GM18951 (cell line): ENCODE data around the gene S1PR4.
"Not testable (repeated sequence)": the region's sequence is repeated elsewhere in the genome, so short reads cannot be mapped to it uniquely, and the experiment has no call there.

Source experiments
- POLR2A ChIP-seq: IDR thresholded peaks from 4 replicates; pipeline ENCODE4 v1.6.1; 2011; ENCODE audit warnings: mild to moderate bottlenecking; ENCODE audit not compliant: insufficient read length, insufficient read depth; ENCODE audit errors: extremely low read depth
- in situ Hi-C: fragments of 300-500 bp; cut with MboI; formaldehyde crosslinking; loops from one replicate; pipeline ENCODE4 v1.12.0; 2022; ENCODE audit warnings: low sequenced_read_pairs, mixed read lengths, inconsistent platforms; ENCODE audit not compliant: unreplicated experiment

S1PR4 gene

GRCh38 chr19:3190921-3191805 is 12.6 kb downstream of the S1PR4 start:
- in situ Hi-C loops, result no loop called here
- TF ChIP-seq POLR2A, result no peak

- in situ Hi-C loops, result not testable (repeated sequence)
Measured at GRCh38 chr19:3191806-3192104, 13.2 kb downstream of the S1PR4 start.

GRCh38 chr19:3192228-3192635 is 13.7 kb downstream of the S1PR4 start:
- TF ChIP-seq POLR2A, result no peak

GRCh38 chr19:3192684-3193083 is 14.1 kb downstream of the S1PR4 start:
- in situ Hi-C loops, result no loop called here

More at GRCh38 chr19:3192228-3192635, 13.7 kb downstream of the S1PR4 start:
- in situ Hi-C loops, result no loop called here

DNA sequence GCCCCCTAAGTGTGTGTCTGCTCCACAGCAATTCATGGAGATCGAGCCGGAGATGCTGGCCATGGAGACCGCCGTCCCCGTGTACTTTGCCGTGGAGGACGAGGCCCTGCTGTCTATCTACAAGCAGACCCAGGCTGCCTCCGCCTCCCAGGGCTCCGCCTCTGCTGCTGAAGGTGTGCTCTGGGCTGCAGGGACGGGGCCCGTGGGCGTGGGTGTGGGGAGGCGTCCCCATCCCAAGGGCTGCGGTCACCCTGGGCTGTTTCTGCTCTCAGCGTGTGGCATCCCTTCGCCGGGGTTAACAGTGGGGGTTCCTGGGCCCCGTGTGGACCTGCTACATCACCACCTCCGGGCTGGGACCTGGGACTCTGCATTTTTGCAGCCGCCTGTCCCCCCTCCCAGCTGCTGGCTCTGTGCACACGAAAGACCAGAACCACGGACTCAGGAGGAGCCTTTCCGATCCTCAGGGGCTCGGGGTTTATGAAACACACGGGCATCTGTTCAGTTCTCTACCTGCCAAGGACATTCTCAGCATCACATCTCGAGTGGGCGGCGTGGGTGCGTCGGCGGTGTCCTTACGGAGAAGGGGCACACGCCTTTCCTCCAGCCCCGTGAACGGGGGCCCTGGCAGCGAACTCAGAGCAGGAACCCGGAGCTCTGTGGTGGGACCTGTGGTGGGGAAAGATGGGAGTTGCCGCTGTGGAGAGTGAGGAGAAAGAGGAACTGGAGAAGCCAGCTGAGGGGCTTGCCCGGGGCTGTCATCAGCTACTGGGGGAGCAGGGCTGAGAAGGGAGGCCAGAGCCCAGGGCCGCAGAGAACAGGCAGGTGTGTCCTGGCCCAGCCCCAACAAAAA is 14.9 kb downstream of the S1PR4 start:
- TF ChIP-seq POLR2A, result no peak
- in situ Hi-C loops, result no loop called here

More at GRCh38 chr19:3192684-3193083, 14.1 kb downstream of the S1PR4 start:
- TF ChIP-seq POLR2A, result no peak

GRCh38 chr19:3194106-3195087 is 15.8 kb downstream of the S1PR4 start:
- in situ Hi-C loops, result no loop called here
- no peak for TF ChIP-seq POLR2A

DNA sequence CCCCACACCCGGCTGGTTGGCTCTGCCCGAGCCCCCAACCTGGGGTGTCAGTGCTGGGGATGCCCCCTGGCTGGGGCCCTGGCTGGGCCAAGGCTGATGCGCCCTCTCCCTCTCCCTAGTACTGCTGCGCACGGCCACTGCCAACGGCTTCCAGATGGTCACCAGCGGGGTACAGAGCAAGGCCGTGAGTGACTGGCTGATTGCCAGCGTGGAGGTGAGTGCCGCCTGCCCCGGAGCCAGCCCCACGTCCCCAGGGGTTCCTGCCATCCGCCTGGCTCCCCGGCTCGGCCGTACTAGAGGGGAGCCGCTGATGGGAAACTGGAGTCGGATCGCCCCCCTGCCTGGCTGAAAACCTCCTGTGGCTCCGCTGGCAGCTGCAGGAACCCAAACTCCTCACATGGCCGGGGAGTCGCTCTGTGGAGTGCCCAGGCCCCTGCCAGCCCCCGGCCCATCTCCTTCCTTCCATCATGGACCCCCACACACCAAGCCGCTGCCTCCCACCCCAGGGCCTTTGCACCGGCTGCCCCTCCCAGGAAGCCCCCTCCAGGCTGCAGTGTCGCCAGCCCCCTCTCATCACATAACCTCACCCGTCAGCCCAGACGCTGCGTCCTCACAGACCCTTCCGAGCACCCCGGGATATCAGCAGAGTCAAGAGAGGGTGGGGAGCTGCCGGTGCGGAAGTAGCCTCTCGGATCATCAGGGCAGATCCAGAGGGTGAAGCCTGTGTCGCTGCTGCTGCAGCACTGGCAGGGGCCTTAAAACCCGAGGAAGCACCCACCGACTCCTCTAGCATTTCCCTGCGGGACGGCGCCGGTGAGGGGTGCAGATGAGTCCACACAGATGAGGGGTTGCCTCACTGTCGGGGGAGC is 17.7 kb downstream of the S1PR4 start:
- in situ Hi-C loops, result no loop called here
- no peak for TF ChIP-seq POLR2A

DNA sequence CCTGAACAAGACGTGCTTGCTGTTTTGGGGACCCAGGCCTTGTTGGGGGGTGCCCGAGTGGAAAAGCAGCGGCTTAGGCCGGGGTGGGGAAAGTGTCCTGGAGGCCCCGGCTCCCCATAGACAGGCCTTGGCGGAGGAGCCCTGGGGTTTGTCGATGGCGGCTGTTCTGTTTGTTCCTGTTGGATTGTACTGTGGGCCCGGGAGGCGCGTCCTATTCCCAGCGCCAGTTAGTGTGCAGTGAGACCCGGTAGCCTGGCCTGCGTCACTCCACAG is 18.3 kb downstream of the S1PR4 start:
- in situ Hi-C loops, result no loop called here
- no peak for TF ChIP-seq POLR2A

DNA sequence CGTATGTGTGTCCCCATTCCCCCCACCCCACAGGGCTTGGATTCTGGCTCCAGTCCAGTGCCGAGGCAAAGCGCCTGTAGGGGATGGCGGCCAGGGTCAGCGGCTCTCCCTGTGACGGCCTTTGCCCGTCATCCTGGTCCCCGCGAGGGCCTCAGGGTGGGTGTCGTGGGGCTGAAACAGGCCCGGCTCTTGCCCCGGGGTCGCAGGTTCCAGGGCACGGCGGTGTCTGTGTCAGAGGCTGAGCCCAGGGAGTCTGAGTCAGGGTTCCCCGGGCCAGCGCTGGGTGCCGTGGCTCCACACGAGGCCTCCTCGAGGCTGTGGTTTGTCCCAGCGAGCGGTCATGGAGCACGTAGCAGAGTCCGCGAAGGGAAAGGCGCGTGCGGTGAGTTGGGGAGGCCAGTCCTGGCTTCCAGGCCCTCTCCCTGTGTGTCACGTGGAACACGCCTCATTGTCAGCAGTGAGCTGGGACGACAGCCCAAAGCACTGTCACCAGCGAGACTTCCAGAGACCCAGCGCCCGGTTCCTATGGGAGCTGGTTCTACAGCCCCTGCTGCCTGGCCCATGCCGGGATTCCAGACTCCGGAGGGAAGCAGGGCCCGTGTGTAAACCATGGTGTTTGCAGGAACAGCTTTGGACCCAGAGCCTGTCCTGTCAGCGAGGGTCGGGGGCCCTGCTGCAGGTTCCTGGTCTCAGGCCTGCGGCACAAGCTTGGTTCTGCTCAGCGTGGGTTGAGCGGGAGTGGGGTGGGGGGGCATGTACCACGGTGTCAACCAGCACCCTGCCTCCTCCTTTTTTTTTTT is 20.5 kb downstream of the S1PR4 start:
- no peak for TF ChIP-seq POLR2A
- in situ Hi-C loops, result no loop called here

- in situ Hi-C loops, result no loop called here
- TF ChIP-seq POLR2A, result no peak
Measured at GRCh38 chr19:3201072-3201700, 22.6 kb downstream of the S1PR4 start.

DNA sequence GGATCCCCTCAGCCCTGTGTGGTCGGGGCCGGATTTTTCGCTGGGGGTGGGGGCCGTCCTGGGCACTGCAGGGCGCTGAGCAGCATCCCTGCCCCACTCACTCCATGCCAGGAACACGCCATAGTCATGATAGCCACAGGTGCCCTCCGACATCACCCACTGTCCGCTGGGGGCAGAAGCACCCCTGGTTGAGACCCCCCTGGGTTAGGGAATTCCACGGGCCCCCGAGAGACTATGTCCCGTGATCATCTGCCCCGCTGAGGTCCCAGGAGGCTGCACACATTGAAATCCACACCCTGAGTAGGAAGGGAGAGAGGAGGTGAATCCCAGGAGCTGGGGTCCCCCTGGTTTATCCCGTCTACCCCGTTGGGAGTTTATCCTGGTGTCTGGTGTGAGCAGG is 23.3 kb downstream of the S1PR4 start:
- in situ Hi-C loops, result no loop called here
- no peak for TF ChIP-seq POLR2A
